GM10248 (cell line): ENCODE data around the gene PHGDH.
"Not testable (repeated sequence)": the region's sequence is repeated elsewhere in the genome, so short reads cannot be mapped to it uniquely, and the experiment has no call there.

Experiments
- CTCF ChIA-PET: fragments of 300-600 bp; sonication (Branson Sonifier 250); formaldehyde crosslinking; extraction: SDS; loops from one replicate; lab custom pipeline; 2021; ENCODE audit warnings: antibody characterized with exemption; lab: Yijun Ruan, JAX
- POLR2A ChIA-PET: fragments of 350-650 bp; sonication (Branson Sonifier 250); formaldehyde crosslinking; extraction: SDS; loops from one replicate; lab custom pipeline; 2020; ENCODE audit warnings: antibody characterized with exemption; lab: Yijun Ruan, JAX
- DNase-seq: peaks from one replicate; pipeline ENCODE4 v3.0.0; 2012; ENCODE audit errors: extremely low spot score
- CTCF ChIP-seq: IDR thresholded peaks from 2 replicates; pipeline ENCODE4 v1.5.1; 2012; ENCODE audit warnings: mild to moderate bottlenecking, low read depth; ENCODE audit errors: extremely low read depth, missing control alignments, control extremely low read depth

The PHGDH gene

GRCh38 chr1:119688810-119689209, 22.9 kb upstream of the PHGDH start:
- POLR2A ChIA-PET, result no interaction called here
- CTCF ChIA-PET, result interaction anchor here (1.4 to 4.0 kb wide), 2 partner anchors 9 to 14 kb away, joined by 5 to 42 read pairs; no protein-coding TSS in a partner anchor
- TF ChIP-seq CTCF, result no peak
- DNase-seq, result no peak

GRCh38 chr1:119689511-119689910, 22.2 kb upstream of the PHGDH start:
- TF ChIP-seq CTCF, result no peak
- ChIA-PET POLR2A (no interaction called here), CTCF (interaction anchor here (1.4 to 4.0 kb wide), 2 partner anchors 10 to 15 kb away, joined by 5 to 42 read pairs; no protein-coding TSS in a partner anchor)
- no peak for DNase-seq

- CTCF ChIA-PET, result interaction anchor here (1.1 to 2.2 kb wide), 5 partner anchors 21 to 85 kb away, joined by 3 to 7 read pairs (median 3); no protein-coding TSS in a partner anchor
- DNase-seq, POLR2A ChIA-PET: not testable (repeated sequence)
These were observed 14.9 kb upstream of the PHGDH start for GRCh38 chr1:119696863-119697262.

- no peak for TF ChIP-seq CTCF
- POLR2A ChIA-PET, result no interaction called here
- CTCF ChIA-PET, result interaction anchor here (1.1 to 2.2 kb wide), 3 partner anchors 22 to 111 kb away, joined by 3 to 6 read pairs (median 3); no protein-coding TSS in a partner anchor
- DNase-seq, result no peak
These were observed 14.1 kb upstream of the PHGDH start for GRCh38 chr1:119697598-119697997.

GRCh38 chr1:119700326-119700725, 11.4 kb upstream of the PHGDH start:
- ChIA-PET CTCF (no interaction called here), POLR2A (no interaction called here)
- TF ChIP-seq CTCF, result no peak
- no peak for DNase-seq

GRCh38 chr1:119701659-119702058, 10.1 kb upstream of the PHGDH start:
- DNase-seq, result no peak
- ChIA-PET POLR2A (no interaction called here), CTCF (interaction anchor here (1.3 kb wide), 1 partner anchor 26 kb away, joined by 3 read pairs; no protein-coding TSS in a partner anchor)
- TF ChIP-seq CTCF, result no peak

- CTCF ChIA-PET, result interaction anchor here (1.3 to 2.1 kb wide), 2 partner anchors 26 to 40 kb away, joined by 3 to 6 read pairs; no protein-coding TSS in a partner anchor
- no peak for DNase-seq
- TF ChIP-seq CTCF, result no peak
- POLR2A ChIA-PET, result no interaction called here
These were observed 9.3 kb upstream of the PHGDH start for GRCh38 chr1:119702384-119702783.
